H9 (cell line): ENCODE data around the gene ZNF667. TPM values are rescaled to one million over a fixed set of nuclear protein-coding genes. Genes with fewer than 3 reads are reported as not detected.

Experiments
- DNase-seq: peaks from one replicate; pipeline ENCODE4 v3.0.0-alpha.2; 2017
- H2AFZ ChIP-seq: one replicate; pipeline ENCODE4 v1.6.1; 2013; ENCODE audit warnings: mild to moderate bottlenecking, low read length, control low read depth, moderate library complexity
- H2AK5ac ChIP-seq: 2 replicates; pipeline ENCODE4 v1.6.1; 2013; ENCODE audit warnings: low read length, control low read depth, mixed read lengths; ENCODE audit not compliant: insufficient read length
- H2BK120ac ChIP-seq: one replicate; pipeline ENCODE4 v1.6.1; 2013; ENCODE audit warnings: low read depth, mild to moderate bottlenecking, low read length, control low read depth, inconsistent platforms; ENCODE audit not compliant: poor library complexity, severe bottlenecking
- H2BK12ac ChIP-seq: 2 replicates; pipeline ENCODE4 v1.6.1; 2013; ENCODE audit warnings: low read length, control low read depth, mixed read lengths, low read depth; ENCODE audit not compliant: insufficient read length
- H2BK15ac ChIP-seq: 2 replicates; pipeline ENCODE4 v1.6.1; 2013; ENCODE audit warnings: low read depth, low read length, control low read depth
- H2BK20ac ChIP-seq: one replicate; pipeline ENCODE4 v1.6.1; 2013; ENCODE audit warnings: low read depth, mild to moderate bottlenecking, low read length, control low read depth, inconsistent platforms; ENCODE audit not compliant: poor library complexity, severe bottlenecking
- H2BK5ac ChIP-seq: 2 replicates; pipeline ENCODE4 v1.6.1; 2013; ENCODE audit warnings: low read length, control low read depth, mixed read lengths; ENCODE audit not compliant: insufficient read length
- H3K14ac ChIP-seq: 2 replicates; pipeline ENCODE4 v1.6.1; 2013; ENCODE audit warnings: low read length, control low read depth; ENCODE audit not compliant: insufficient read depth
- H3K18ac ChIP-seq: 2 replicates; pipeline ENCODE4 v1.6.1; 2013; ENCODE audit warnings: low read depth, mild to moderate bottlenecking, mixed read lengths, low read length, control low read depth; ENCODE audit not compliant: insufficient read length
- H3K23ac ChIP-seq: 2 replicates; pipeline ENCODE4 v1.6.1; 2013; ENCODE audit warnings: low read length, control low read depth, mixed read lengths, low read depth; ENCODE audit not compliant: insufficient read length
- H3K23me2 ChIP-seq: 2 replicates; pipeline ENCODE4 v1.6.1; 2013; ENCODE audit warnings: low read depth, mild to moderate bottlenecking, mixed read lengths, low read length, control low read depth; ENCODE audit not compliant: insufficient read length, poor library complexity, severe bottlenecking
- H3K27ac ChIP-seq: 2 replicates; pipeline ENCODE4 v1.5.1; 2013; ENCODE audit warnings: low read length, control low read depth, mixed read lengths, low read depth; ENCODE audit not compliant: insufficient read length
- H3K27me3 ChIP-seq: 2 replicates; pipeline ENCODE4 v1.6.1; 2013; ENCODE audit warnings: low read length, control low read depth, inconsistent platforms; ENCODE audit not compliant: insufficient read depth
- H3K4ac ChIP-seq: 2 replicates; pipeline ENCODE4 v1.6.1; 2013; ENCODE audit warnings: low read depth, mild to moderate bottlenecking, control low read depth, inconsistent platforms, low read length, moderate library complexity
- H3K4me1 ChIP-seq: 2 replicates; pipeline ENCODE4 v1.6.1; 2013; ENCODE audit warnings: low read length, control low read depth, inconsistent platforms; ENCODE audit not compliant: insufficient read depth
- H3K4me2 ChIP-seq: 2 replicates; pipeline ENCODE4 v1.6.1; 2013; ENCODE audit warnings: low read length, control low read depth, mixed read lengths; ENCODE audit not compliant: insufficient read length, insufficient read depth
- H3K56ac ChIP-seq: 2 replicates; pipeline ENCODE4 v1.6.1; 2013; ENCODE audit warnings: low read depth, mild to moderate bottlenecking, mixed read lengths, low read length, control low read depth; ENCODE audit not compliant: insufficient read length
- H3K79me1 ChIP-seq: 2 replicates; pipeline ENCODE4 v1.6.1; 2013; ENCODE audit warnings: low read depth, mild to moderate bottlenecking, moderate library complexity, low read length, control low read depth, inconsistent platforms; ENCODE audit not compliant: insufficient read depth, poor library complexity, severe bottlenecking
- H3K79me2 ChIP-seq: 2 replicates; pipeline ENCODE4 v1.6.1; 2013; ENCODE audit warnings: low read length, control low read depth, inconsistent platforms; ENCODE audit not compliant: insufficient read depth
- H3K9ac ChIP-seq: 2 replicates; pipeline ENCODE4 v1.6.1; 2013; ENCODE audit warnings: low read length, control low read depth, mixed read lengths; ENCODE audit not compliant: insufficient read length; ENCODE audit errors: extremely low read depth
- H3K9me3 ChIP-seq: one replicate; pipeline ENCODE4 v1.6.1; 2013; ENCODE audit warnings: low read depth, low read length, inconsistent platforms; ENCODE audit not compliant: control insufficient read depth
- H3T11ph ChIP-seq: one replicate; pipeline ENCODE4 v1.6.1; 2013; ENCODE audit warnings: mild to moderate bottlenecking, low read length, control low read depth, inconsistent platforms
- H4K20me1 ChIP-seq: one replicate; pipeline ENCODE4 v1.6.1; 2013; ENCODE audit not compliant: control insufficient read depth, insufficient read length, insufficient read depth
- H4K5ac ChIP-seq: 2 replicates; pipeline ENCODE4 v1.6.1; 2013; ENCODE audit warnings: low read depth, mild to moderate bottlenecking, mixed read lengths, low read length, control low read depth; ENCODE audit not compliant: insufficient read length
- H4K8ac ChIP-seq: replicated peaks from 2 replicates; pipeline ENCODE4 v1.6.1; 2013; ENCODE audit warnings: low read length, control low read depth, mixed read lengths, low read depth; ENCODE audit not compliant: insufficient read length
- H4K91ac ChIP-seq: 2 replicates; pipeline ENCODE4 v1.6.1; 2013; ENCODE audit warnings: low read depth, mild to moderate bottlenecking, moderate library complexity, mixed read lengths, low read length, control low read depth; ENCODE audit not compliant: insufficient read length
- H3K27ac Mint-ChIP-seq, 3 experiments: 2 replicates in 2 of 3; 3 replicates in 1 of 3; pipeline ENCODE4 v1.8.0; 2020 to 2021; ENCODE audit warnings: mixed read lengths in 3 of 3, mild to moderate bottlenecking in 1 of 3, moderate library complexity in 1 of 3
- H3K27me3 Mint-ChIP-seq: 2 replicates; pipeline ENCODE4 v1.8.0; 2021; ENCODE audit warnings: low read depth, mild to moderate bottlenecking, moderate library complexity, mixed read lengths
- H3K36me3 Mint-ChIP-seq, 3 experiments: 2 replicates in 2 of 3; 3 replicates in 1 of 3; pipeline ENCODE4 v1.8.0; 2020 to 2021; ENCODE audit warnings: low read depth in 3 of 3, mixed read lengths in 3 of 3; ENCODE audit not compliant: insufficient read depth in 1 of 3
- H3K4me1 Mint-ChIP-seq, 2 experiments: 2 replicates each; pipeline ENCODE4 v1.8.0; 2020; ENCODE audit warnings: mixed read lengths in 2 of 2
- H3K4me3 Mint-ChIP-seq, 2 experiments: 2 replicates in 1 of 2; 3 replicates in 1 of 2; pipeline ENCODE4 v1.8.0; 2020 to 2021; ENCODE audit warnings: mild to moderate bottlenecking in 2 of 2, mixed read lengths in 2 of 2, moderate library complexity in 1 of 2
- H3K9me3 Mint-ChIP-seq, 2 experiments: 2 replicates in 1 of 2; 3 replicates in 1 of 2; pipeline ENCODE4 v1.8.0; 2020; ENCODE audit warnings: mild to moderate bottlenecking in 2 of 2, mixed read lengths in 2 of 2, moderate library complexity in 1 of 2
- WGBS: extraction: QIAGEN DNeasy Blood & Tissue Kit; methylation state at CpG from one replicate; pipeline ENCODE4 v1.1.7; 2013; ENCODE audit warnings: missing lambda C conversion rate, low lambda C conversion rate, mixed read lengths; ENCODE audit not compliant: insufficient read length; ENCODE audit errors: extremely low coverage; 5-methylcytosine and 5-hydroxymethylcytosine counted together
- total RNA-seq: library from RNA; stranded (reverse); gene quantifications from 2 replicates; pipeline ENCODE4 v1.2.1, GENCODE V29; 2021
- TF ChIP-seq, protein P1 (sequence below): fragments of 200-600 bp; sonication (generic); conservative IDR thresholded peaks from 3 replicates; pipeline ENCODE4 v1.8.0; 2021; ENCODE audit warnings: antibody characterized with exemption, mild to moderate bottlenecking

Gene ZNF667
- total RNA-seq, 1 experiment from 2014 or later = not detected

DNA sequence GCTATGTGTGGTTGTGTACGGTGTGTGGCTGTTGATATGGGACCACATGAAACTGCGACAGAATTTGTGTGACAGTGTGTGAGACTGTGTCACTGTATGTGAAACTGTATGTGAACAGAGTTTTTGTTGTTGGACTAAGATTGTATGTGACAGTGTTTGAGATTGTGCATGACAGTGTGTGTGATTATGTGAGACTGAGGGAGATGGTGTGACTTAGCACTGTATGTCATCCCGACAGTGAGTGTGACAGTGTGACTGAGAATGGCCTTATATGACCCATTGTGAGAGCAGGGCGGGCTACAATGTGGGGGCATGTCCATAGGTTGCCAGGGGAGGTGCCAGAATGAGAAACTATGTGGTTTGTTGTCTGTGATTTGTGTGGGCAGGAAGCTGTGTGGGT lies 72.1 kb downstream of the ZNF667 start:
- no peak overlapping the region for H2BK12ac ChIP-seq
- no peak overlapping the region for H3K27ac ChIP-seq
- peak overlapping the region; percentile 89 to 90 for H3K4me3 Mint-ChIP-seq
- no peak overlapping the region for H3K14ac ChIP-seq
- peaks cover 11 to 14% of the 10 kb centered on the region in 2 experiments for H3K4me1 Mint-ChIP-seq
- H3K4me2 ChIP-seq = peak overlapping the region; percentile 81
- H4K8ac ChIP-seq = no peak overlapping the region
- DNase-seq = no peak
- H3K4me1 ChIP-seq = peaks cover 6% of the 10 kb centered on the region; the same call in 1 of the 2 replicates
- TF ChIP-seq, protein P1, sequence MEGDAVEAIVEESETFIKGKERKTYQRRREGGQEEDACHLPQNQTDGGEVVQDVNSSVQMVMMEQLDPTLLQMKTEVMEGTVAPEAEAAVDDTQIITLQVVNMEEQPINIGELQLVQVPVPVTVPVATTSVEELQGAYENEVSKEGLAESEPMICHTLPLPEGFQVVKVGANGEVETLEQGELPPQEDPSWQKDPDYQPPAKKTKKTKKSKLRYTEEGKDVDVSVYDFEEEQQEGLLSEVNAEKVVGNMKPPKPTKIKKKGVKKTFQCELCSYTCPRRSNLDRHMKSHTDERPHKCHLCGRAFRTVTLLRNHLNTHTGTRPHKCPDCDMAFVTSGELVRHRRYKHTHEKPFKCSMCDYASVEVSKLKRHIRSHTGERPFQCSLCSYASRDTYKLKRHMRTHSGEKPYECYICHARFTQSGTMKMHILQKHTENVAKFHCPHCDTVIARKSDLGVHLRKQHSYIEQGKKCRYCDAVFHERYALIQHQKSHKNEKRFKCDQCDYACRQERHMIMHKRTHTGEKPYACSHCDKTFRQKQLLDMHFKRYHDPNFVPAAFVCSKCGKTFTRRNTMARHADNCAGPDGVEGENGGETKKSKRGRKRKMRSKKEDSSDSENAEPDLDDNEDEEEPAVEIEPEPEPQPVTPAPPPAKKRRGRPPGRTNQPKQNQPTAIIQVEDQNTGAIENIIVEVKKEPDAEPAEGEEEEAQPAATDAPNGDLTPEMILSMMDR = no peak
- H3K4ac ChIP-seq = no peak overlapping the region
- no peak overlapping the region for H4K5ac ChIP-seq
- peaks cover 5% of the 10 kb centered on the region for H3K9me3 ChIP-seq
- no peak overlapping the region for H4K91ac ChIP-seq
- no peak overlapping the region for H2BK5ac ChIP-seq
- no CpG with 5 or more reads among the region's 4 CpGs for WGBS
- H2AK5ac ChIP-seq = no peak overlapping the region
- no peaks in the 10 kb centered on the region for H3K79me1 ChIP-seq
- no peak overlapping the region for H2BK20ac ChIP-seq
- no peak overlapping the region for H2BK120ac ChIP-seq
- no peak overlapping the region for H2AFZ ChIP-seq
- no peaks in the 10 kb centered on the region; the same call in 1 of the 2 replicates for H3K79me2 ChIP-seq
- H3K27me3 ChIP-seq = no peaks in the 10 kb centered on the region
- H3K27ac Mint-ChIP-seq = no peak overlapping the region
- H3K23ac ChIP-seq = peak overlapping the region; percentile 4
- no peak overlapping the region for H3K56ac ChIP-seq
- H2BK15ac ChIP-seq = no peak overlapping the region
- no peaks in the 10 kb centered on the region for H4K20me1 ChIP-seq
- no peak overlapping the region for H3K9ac ChIP-seq
- peaks cover 54 to 77% of the 10 kb centered on the region in 2 experiments for H3K9me3 Mint-ChIP-seq
- H3K23me2 ChIP-seq = peaks cover 6% of the 10 kb centered on the region
- no peak overlapping the region for H3T11ph ChIP-seq
- peaks cover 49 to 60% (median 57%) of the 10 kb centered on the region in 3 experiments for H3K36me3 Mint-ChIP-seq
- no peak overlapping the region for H3K18ac ChIP-seq
- H3K27me3 Mint-ChIP-seq = peaks cover 5% of the 10 kb centered on the region
